PC-9 (cell line): ENCODE data around the gene FLNB. TPM values are rescaled to one million over a fixed set of nuclear protein-coding genes. Genes with fewer than 3 reads are reported as not detected.

Experiments used
- BruUV-seq: library from RNA; stranded (reverse); fragments of 400-500 nt; replicated peaks from 2 replicates; lab custom pipeline; 2021; lab: Mats Ljungman, UMichigan
- CTCF ChIA-PET: fragments of 300-600 bp; sonication (Branson Sonifier 250); formaldehyde crosslinking; loops from one replicate; lab custom pipeline; 2022; ENCODE audit warnings: antibody characterized with exemption; lab: Charles Lee
- POLR2A ChIA-PET: fragments of 300-600 bp; sonication (Branson Sonifier 250); formaldehyde crosslinking; loops from one replicate; lab custom pipeline; 2022; ENCODE audit warnings: antibody characterized with exemption; ENCODE audit not compliant: unreplicated experiment; lab: Charles Lee
- DNase-seq, 2 experiments: peaks; one replicate each; pipeline versions ENCODE4 v3.0.0 to v3.0.0-alpha.2; 2015 to 2022; ENCODE audit warnings: mixed read lengths in 1 of 2
- H2AFZ ChIP-seq: fragments of 200-600 bp; sonication (generic); 2 replicates; pipeline ENCODE4 v1.8.1; 2017; ENCODE audit warnings: antibody characterized with exemption
- H3F3A ChIP-seq: fragments of 200-600 bp; sonication (generic); 2 replicates; pipeline ENCODE4 v1.8.1; 2017; ENCODE audit warnings: antibody characterized with exemption, mild to moderate bottlenecking, low read depth; ENCODE audit not compliant: insufficient read depth
- H3K27ac ChIP-seq: fragments of 200-600 bp; sonication (generic); 2 replicates; pipeline ENCODE4 v1.6.1; 2016; ENCODE audit warnings: mixed run types
- H3K27me3 ChIP-seq: fragments of 200-600 bp; sonication (generic); 2 replicates; pipeline ENCODE4 v1.6.1; 2016; ENCODE audit warnings: low read depth, mixed run types; ENCODE audit not compliant: insufficient read depth
- H3K36me3 ChIP-seq: fragments of 200-600 bp; sonication (generic); 2 replicates; pipeline ENCODE4 v1.6.1; 2016; ENCODE audit warnings: low read depth, mixed run types
- H3K4me1 ChIP-seq: fragments of 200-600 bp; sonication (generic); replicated peaks from 2 replicates; pipeline ENCODE4 v1.6.1; 2016; ENCODE audit warnings: mixed run types; ENCODE audit not compliant: insufficient read depth
- H3K4me2 ChIP-seq: fragments of 200-600 bp; sonication (generic); 2 replicates; pipeline ENCODE4 v1.6.1; 2017; ENCODE audit warnings: mixed run types
- H3K4me3 ChIP-seq: fragments of 200-600 bp; sonication (generic); 2 replicates; pipeline ENCODE4 v1.6.1; 2016; ENCODE audit warnings: mixed run types
- H3K79me2 ChIP-seq: fragments of 200-600 bp; sonication (generic); 2 replicates; pipeline ENCODE4 v1.6.1; 2017; ENCODE audit warnings: low read depth, mixed run types
- H3K9me2 ChIP-seq: fragments of 200-600 bp; sonication (generic); 2 replicates; pipeline ENCODE4 v1.8.1; 2017; ENCODE audit warnings: mild to moderate bottlenecking; ENCODE audit not compliant: insufficient read depth
- H3K9me3 ChIP-seq: fragments of 200-600 bp; sonication (generic); 2 replicates; pipeline ENCODE4 v1.8.1; 2016; ENCODE audit warnings: low read depth; ENCODE audit not compliant: insufficient read depth
- H4K20me1 ChIP-seq: fragments of 200-600 bp; sonication (generic); 2 replicates; pipeline ENCODE4 v1.8.1; 2017; ENCODE audit not compliant: insufficient read depth
- CTCF ChIP-seq: fragments of 200-600 bp; sonication (generic); conservative IDR thresholded peaks from 2 replicates; pipeline ENCODE4 v1.6.1; 2017; ENCODE audit warnings: mixed run types, antibody characterized with exemption, mild to moderate bottlenecking, moderate library complexity
- EZH2 ChIP-seq: fragments of 200-600 bp; sonication (generic); IDR thresholded peaks from 2 replicates; pipeline ENCODE4 v1.8.0; 2017; ENCODE audit warnings: antibody characterized with exemption, low read depth
- intact Hi-C: fragments of 100-400 bp; cut with micrococcal nuclease; formaldehyde crosslinking; loops from one replicate; pipeline ENCODE4 v1.10.0; 2022; ENCODE audit not compliant: unreplicated experiment
- total RNA-seq: library from RNA; stranded (reverse); gene quantifications from 2 replicates; pipeline ENCODE4 v1.2.3, GENCODE V29; 2021

FLNB gene
- total RNA-seq, 1 experiment from 2014 or later, result 349 TPM

GRCh38 chr3:58025837-58026569, 17.8 kb downstream of the FLNB start:
- peaks cover 5% of the 10 kb centered on the region; the same call in 1 of the 2 replicates for H3K36me3 ChIP-seq
- H3K4me3 ChIP-seq, result no peak overlapping the region
- BruUV-seq, result no TSS peak
- no peaks in the 10 kb centered on the region for H3K27me3 ChIP-seq
- peaks cover 26% of the 10 kb centered on the region for H3F3A ChIP-seq
- H3K4me2 ChIP-seq, result peak overlapping the region; percentile 34
- H4K20me1 ChIP-seq, result peaks cover 69% of the 10 kb centered on the region
- peak in 1 of 2 experiments; percentile 51 for DNase-seq
- H2AFZ ChIP-seq, result no peak overlapping the region
- TF ChIP-seq EZH2 (no peak), CTCF (no peak)
- POLR2A ChIA-PET, result interaction anchor here (0.5 to 0.7 kb wide), 4 partner anchors 12 to 121 kb away, joined by 3 to 5 read pairs (median 4); no protein-coding TSS in a partner anchor
- peak overlapping the region; percentile 32; the same call in 1 of the 2 replicates for H3K27ac ChIP-seq
- CTCF ChIA-PET, result no interaction called here
- H3K9me2 ChIP-seq, result no peaks in the 10 kb centered on the region
- H3K9me3 ChIP-seq, result no peaks in the 10 kb centered on the region
- intact Hi-C loops, result no loop called here
- H3K4me1 ChIP-seq, result peaks cover 35% of the 10 kb centered on the region
- H3K79me2 ChIP-seq, result peaks cover 99% of the 10 kb centered on the region

GRCh38 chr3:58026598-58026997, 18.4 kb downstream of the FLNB start:
- no TSS peak for BruUV-seq
- intact Hi-C loops, result no loop called here
- peaks cover 97% of the 10 kb centered on the region for H3K79me2 ChIP-seq
- H3K4me3 ChIP-seq, result no peak overlapping the region
- H3K27ac ChIP-seq, result peak overlapping the region; percentile 32; the same call in 1 of the 2 replicates
- peaks cover 24% of the 10 kb centered on the region; the same call in 1 of the 2 replicates for H3F3A ChIP-seq
- peaks cover 5% of the 10 kb centered on the region; the same call in 1 of the 2 replicates for H3K36me3 ChIP-seq
- no peak overlapping the region for H3K4me2 ChIP-seq
- ChIA-PET CTCF (no interaction called here), POLR2A (interaction anchor here (0.5 to 0.6 kb wide), 3 partner anchors 13 to 120 kb away, joined by 4 to 5 read pairs (median 4); no protein-coding TSS in a partner anchor)
- H3K9me2 ChIP-seq, result no peaks in the 10 kb centered on the region
- no peak for DNase-seq
- H4K20me1 ChIP-seq, result peaks cover 67% of the 10 kb centered on the region
- H3K9me3 ChIP-seq, result no peaks in the 10 kb centered on the region
- TF ChIP-seq CTCF (no peak), EZH2 (no peak)
- H2AFZ ChIP-seq, result no peak overlapping the region
- H3K4me1 ChIP-seq, result peaks cover 30% of the 10 kb centered on the region
- H3K27me3 ChIP-seq, result no peaks in the 10 kb centered on the region

- intact Hi-C loops, result no loop called here
- no peak overlapping the region for H2AFZ ChIP-seq
- H3K4me3 ChIP-seq, result no peak overlapping the region
- peaks cover 5% of the 10 kb centered on the region; the same call in 1 of the 2 replicates for H3K36me3 ChIP-seq
- POLR2A ChIA-PET, result no interaction called here
- no TSS peak for BruUV-seq
- CTCF ChIA-PET, result interaction anchor here (0.6 kb wide), 1 partner anchor 33 kb away, joined by 4 read pairs; no protein-coding TSS in a partner anchor
- peaks cover 97% of the 10 kb centered on the region for H3K79me2 ChIP-seq
- H3K9me2 ChIP-seq, result no peaks in the 10 kb centered on the region
- H3K27me3 ChIP-seq, result no peaks in the 10 kb centered on the region
- DNase-seq, result no peak
- H3K9me3 ChIP-seq, result no peaks in the 10 kb centered on the region
- peaks cover 36% of the 10 kb centered on the region; the same call in 1 of the 2 replicates for H3F3A ChIP-seq
- no peak overlapping the region for H3K4me2 ChIP-seq
- no peak overlapping the region for H3K27ac ChIP-seq
- peaks cover 27% of the 10 kb centered on the region for H3K4me1 ChIP-seq
- peaks cover 67% of the 10 kb centered on the region for H4K20me1 ChIP-seq
- TF ChIP-seq CTCF (no peak), EZH2 (no peak)
These were observed 19.6 kb downstream of the FLNB start for GRCh38 chr3:58027704-58028317.
